Measurements from ENCODE around the gene DBI.

GRCh38 chr2:119338272-119338671 lies 28.5 kb upstream of the DBI start:
- no peak for TF ChIP-seq CTCF (IDR thresholded peaks at IDR 0.05; ENCODE audit: poor library complexity, severe bottlenecking)
- no peak for TF ChIP-seq EZH2 (IDR thresholded peaks at IDR 0.05; ENCODE audit: borderline replicate concordance, insufficient read depth, low read length, poor library complexity, severe bottlenecking)
- TF ChIP-seq RAD21 (conservative IDR thresholded peaks at IDR 0.05), result no peak
- TF ChIP-seq POLR2AphosphoS5 (IDR thresholded peaks at IDR 0.05), result no peak
